HEK293T (cell line): ENCODE measurements around the gene INSM1.

Experiments
- CTCF ChIA-PET: fragments of 350-600 bp; formaldehyde crosslinking; extraction: SDS; loops from one replicate; lab custom pipeline; 2021; ENCODE audit warnings: antibody characterized with exemption, inconsistent platforms; lab: Yijun Ruan, JAX
- POLR2A ChIA-PET: fragments of 350-600 bp; formaldehyde crosslinking; extraction: SDS; loops from one replicate; lab custom pipeline; 2020; ENCODE audit warnings: antibody characterized with exemption, inconsistent platforms; lab: Yijun Ruan, JAX
- DNase-seq: peaks from one replicate; pipeline ENCODE4 v3.0.0; 2012; ENCODE audit warnings: mixed read lengths; ENCODE audit errors: extremely low spot score
- ARNT ChIP-seq: fragments of 450-650 bp; IDR thresholded peaks from 2 replicates; pipeline ENCODE4 v1.6.1; 2017; ENCODE audit warnings: mild to moderate bottlenecking
- ELF4 ChIP-seq: fragments of 450-650 bp; IDR thresholded peaks from 2 replicates; pipeline ENCODE4 v1.6.1; 2017; ENCODE audit warnings: antibody characterized with exemption
- NFRKB ChIP-seq: fragments of 450-650 bp; IDR thresholded peaks from 2 replicates; pipeline ENCODE4 v1.6.1; 2016; ENCODE audit warnings: mild to moderate bottlenecking, moderate library complexity

The INSM1 gene

GRCh38 chr20:20417876-20418676, 50.2 kb downstream of the INSM1 start:
- ChIA-PET CTCF (no interaction called here), POLR2A (no interaction called here)
- TF ChIP-seq NFRKB, result no peak
- no peak for TF ChIP-seq ELF4
- no peak for TF ChIP-seq ARNT
- no peak for DNase-seq
